HepG2 (cell line): Measurements from ENCODE around the gene C1orf35.

Experiments
- BRD4 ChIP-seq: sonication (generic); formaldehyde crosslinking; IDR thresholded peaks from 2 replicates; pipeline ENCODE4 v1.4.0; 2020; ENCODE audit warnings: missing genetic modification reagents
- GABPA ChIP-seq, 2 experiments: IDR thresholded peaks; 2 replicates each; pipeline ENCODE4 v1.6.1; 2011 to 2016; ENCODE audit warnings: low read depth in 2 of 2, low read length in 1 of 2, missing biosample characterization in 1 of 2, missing genetic modification characterization in 1 of 2
- JUND ChIP-seq: sonication (generic); formaldehyde crosslinking; IDR thresholded peaks from 2 replicates; pipeline ENCODE4 v1.8.0; 2022; ENCODE audit warnings: mild to moderate bottlenecking, missing genetic modification reagents
- MTA3 ChIP-seq: sonication (generic); formaldehyde crosslinking; IDR thresholded peaks from 2 replicates; pipeline ENCODE4 v1.4.0; 2020; ENCODE audit warnings: missing genetic modification reagents
- NR2F1 ChIP-seq, 2 experiments: fragments of 450-650 bp in 1 of 2; formaldehyde crosslinking in 1 of 2; IDR thresholded peaks; 2 replicates each; pipeline versions ENCODE4 v1.5.0 to v1.6.1; 2016 to 2020; ENCODE audit warnings: mild to moderate bottlenecking in 1 of 2, missing compliant biosample characterization in 1 of 2, missing genetic modification reagents in 1 of 2, moderate library complexity in 1 of 2
- RAD21 ChIP-seq: fragments of 450-650 bp; formaldehyde crosslinking; IDR thresholded peaks from 2 replicates; pipeline ENCODE4 v1.5.0; 2020; ENCODE audit warnings: mild to moderate bottlenecking
- SP2 ChIP-seq: sonication (generic); formaldehyde crosslinking; IDR thresholded peaks from 2 replicates; pipeline ENCODE4 v1.5.1; 2020; ENCODE audit warnings: mild to moderate bottlenecking, missing genetic modification reagents
- SYNCRIP ChIP-seq: fragments of 200-400 bp; formaldehyde crosslinking; IDR thresholded peaks from 2 replicates; pipeline ENCODE4 v1.6.1; 2018; ENCODE audit warnings: mild to moderate bottlenecking, low read depth, low read length; ENCODE audit not compliant: insufficient read depth
- ZNF282 ChIP-seq: fragments of 450-650 bp; IDR thresholded peaks from 2 replicates; pipeline ENCODE4 v1.6.1; 2018; ENCODE audit not compliant: partially characterized antibody
- ZNF850 ChIP-seq: sonication (generic); formaldehyde crosslinking; conservative IDR thresholded peaks from 2 replicates; pipeline ENCODE4 v1.9.0; 2021; ENCODE audit warnings: mild to moderate bottlenecking, missing genetic modification reagents
- TF ChIP-seq, protein P1 (sequence below): sonication (generic); formaldehyde crosslinking; IDR thresholded peaks from 2 replicates; pipeline ENCODE4 v1.5.0; 2020; ENCODE audit warnings: mild to moderate bottlenecking, missing genetic modification reagents, moderate library complexity
- TF ChIP-seq, protein P2 (sequence below): sonication (generic); formaldehyde crosslinking; IDR thresholded peaks from 2 replicates; pipeline ENCODE4 v1.4.0; 2020; ENCODE audit warnings: missing genetic modification reagents
- TF ChIP-seq, protein P3 (sequence below), 2 experiments: sonication (generic) in 1 of 2; formaldehyde crosslinking in 1 of 2; IDR thresholded peaks; 2 replicates each; pipeline versions ENCODE4 v1.6.1 to v1.9.0; 2014 to 2022; ENCODE audit warnings: antibody characterized with exemption in 1 of 2, borderline replicate concordance in 1 of 2, inconsistent platforms in 1 of 2, low read depth in 1 of 2, missing genetic modification reagents in 1 of 2
- TF ChIP-seq, protein P4 (sequence below), 2 experiments: IDR thresholded peaks; 2 replicates each; pipeline ENCODE4 v1.6.1; 2011 to 2012; ENCODE audit warnings: low read length in 2 of 2, borderline replicate concordance in 1 of 2, low read depth in 1 of 2, mild to moderate bottlenecking in 1 of 2, moderate library complexity in 1 of 2

DNA sequence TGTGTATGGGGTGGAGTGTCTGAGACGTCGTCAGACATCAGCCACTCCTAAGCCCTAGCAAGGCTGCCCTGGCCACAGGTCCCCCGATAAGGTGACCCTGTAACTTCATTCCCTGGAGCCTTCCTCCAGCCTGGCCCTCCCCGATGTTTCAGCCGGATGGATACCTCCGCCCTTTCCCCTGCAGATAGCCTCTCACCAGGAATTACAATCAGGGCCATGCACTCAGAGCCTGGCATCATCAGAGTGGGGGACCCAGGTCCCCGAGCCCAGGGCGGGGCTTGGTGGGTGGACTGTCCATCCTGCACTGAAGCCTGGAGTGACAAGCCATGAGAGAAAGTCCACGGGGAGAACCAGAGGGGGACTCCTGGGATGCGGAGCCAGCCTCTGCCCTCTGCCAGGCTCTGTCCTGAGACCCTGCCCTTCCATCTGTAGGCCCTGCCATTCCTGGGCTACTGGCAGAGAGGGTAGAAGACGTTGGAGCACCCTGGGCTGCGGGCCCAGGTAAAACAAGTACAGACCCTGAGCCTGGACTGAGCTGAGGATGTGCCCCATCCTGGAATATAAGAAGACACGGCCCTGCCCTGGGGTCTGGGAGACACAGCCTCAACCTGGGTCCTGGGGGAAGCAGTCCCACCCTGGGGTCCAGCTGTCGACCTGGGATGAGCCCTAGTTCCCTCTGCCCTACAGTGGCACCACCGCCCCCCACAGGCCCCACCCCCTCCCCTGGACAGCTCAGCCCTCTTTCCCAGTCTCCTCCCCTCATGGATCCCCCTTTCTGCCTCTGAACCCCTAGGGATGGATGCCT, 37.4 kb downstream of the C1orf35 start:
- TF ChIP-seq ZNF282 (no peak), BRD4 (CRISPR knock-in tag) (no peak), RAD21 (CRISPR knock-in tag) (no peak), GABPA (IDR thresholded peaks at IDR 0.05; ENCODE audit: low read depth, low read length) (no peak), GABPA (CRISPR knock-in tag; IDR thresholded peaks at IDR 0.05; ENCODE audit: low read depth) (no peak), NR2F1 (CRISPR knock-in tag; IDR thresholded peaks at IDR 0.05) (no peak), SYNCRIP (no peak), SP2 (CRISPR knock-in tag) (no peak), ZNF850 (no peak), JUND (CRISPR knock-in tag) (no peak), MTA3 (CRISPR knock-in tag) (no peak)
- TF ChIP-seq, protein P1, sequence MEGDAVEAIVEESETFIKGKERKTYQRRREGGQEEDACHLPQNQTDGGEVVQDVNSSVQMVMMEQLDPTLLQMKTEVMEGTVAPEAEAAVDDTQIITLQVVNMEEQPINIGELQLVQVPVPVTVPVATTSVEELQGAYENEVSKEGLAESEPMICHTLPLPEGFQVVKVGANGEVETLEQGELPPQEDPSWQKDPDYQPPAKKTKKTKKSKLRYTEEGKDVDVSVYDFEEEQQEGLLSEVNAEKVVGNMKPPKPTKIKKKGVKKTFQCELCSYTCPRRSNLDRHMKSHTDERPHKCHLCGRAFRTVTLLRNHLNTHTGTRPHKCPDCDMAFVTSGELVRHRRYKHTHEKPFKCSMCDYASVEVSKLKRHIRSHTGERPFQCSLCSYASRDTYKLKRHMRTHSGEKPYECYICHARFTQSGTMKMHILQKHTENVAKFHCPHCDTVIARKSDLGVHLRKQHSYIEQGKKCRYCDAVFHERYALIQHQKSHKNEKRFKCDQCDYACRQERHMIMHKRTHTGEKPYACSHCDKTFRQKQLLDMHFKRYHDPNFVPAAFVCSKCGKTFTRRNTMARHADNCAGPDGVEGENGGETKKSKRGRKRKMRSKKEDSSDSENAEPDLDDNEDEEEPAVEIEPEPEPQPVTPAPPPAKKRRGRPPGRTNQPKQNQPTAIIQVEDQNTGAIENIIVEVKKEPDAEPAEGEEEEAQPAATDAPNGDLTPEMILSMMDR (CRISPR knock-in tag): no peak
- TF ChIP-seq, protein P2, sequence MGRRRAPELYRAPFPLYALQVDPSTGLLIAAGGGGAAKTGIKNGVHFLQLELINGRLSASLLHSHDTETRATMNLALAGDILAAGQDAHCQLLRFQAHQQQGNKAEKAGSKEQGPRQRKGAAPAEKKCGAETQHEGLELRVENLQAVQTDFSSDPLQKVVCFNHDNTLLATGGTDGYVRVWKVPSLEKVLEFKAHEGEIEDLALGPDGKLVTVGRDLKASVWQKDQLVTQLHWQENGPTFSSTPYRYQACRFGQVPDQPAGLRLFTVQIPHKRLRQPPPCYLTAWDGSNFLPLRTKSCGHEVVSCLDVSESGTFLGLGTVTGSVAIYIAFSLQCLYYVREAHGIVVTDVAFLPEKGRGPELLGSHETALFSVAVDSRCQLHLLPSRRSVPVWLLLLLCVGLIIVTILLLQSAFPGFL (CRISPR knock-in tag): no peak
- TF ChIP-seq, protein P3, sequence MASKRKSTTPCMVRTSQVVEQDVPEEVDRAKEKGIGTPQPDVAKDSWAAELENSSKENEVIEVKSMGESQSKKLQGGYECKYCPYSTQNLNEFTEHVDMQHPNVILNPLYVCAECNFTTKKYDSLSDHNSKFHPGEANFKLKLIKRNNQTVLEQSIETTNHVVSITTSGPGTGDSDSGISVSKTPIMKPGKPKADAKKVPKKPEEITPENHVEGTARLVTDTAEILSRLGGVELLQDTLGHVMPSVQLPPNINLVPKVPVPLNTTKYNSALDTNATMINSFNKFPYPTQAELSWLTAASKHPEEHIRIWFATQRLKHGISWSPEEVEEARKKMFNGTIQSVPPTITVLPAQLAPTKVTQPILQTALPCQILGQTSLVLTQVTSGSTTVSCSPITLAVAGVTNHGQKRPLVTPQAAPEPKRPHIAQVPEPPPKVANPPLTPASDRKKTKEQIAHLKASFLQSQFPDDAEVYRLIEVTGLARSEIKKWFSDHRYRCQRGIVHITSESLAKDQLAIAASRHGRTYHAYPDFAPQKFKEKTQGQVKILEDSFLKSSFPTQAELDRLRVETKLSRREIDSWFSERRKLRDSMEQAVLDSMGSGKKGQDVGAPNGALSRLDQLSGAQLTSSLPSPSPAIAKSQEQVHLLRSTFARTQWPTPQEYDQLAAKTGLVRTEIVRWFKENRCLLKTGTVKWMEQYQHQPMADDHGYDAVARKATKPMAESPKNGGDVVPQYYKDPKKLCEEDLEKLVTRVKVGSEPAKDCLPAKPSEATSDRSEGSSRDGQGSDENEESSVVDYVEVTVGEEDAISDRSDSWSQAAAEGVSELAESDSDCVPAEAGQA (IDR thresholded peaks at IDR 0.05; ENCODE audit: low read depth): no peak
- TF ChIP-seq, protein P3 (CRISPR knock-in tag; IDR thresholded peaks at IDR 0.05; ENCODE audit: borderline replicate concordance): no peak
- TF ChIP-seq, protein P4, sequence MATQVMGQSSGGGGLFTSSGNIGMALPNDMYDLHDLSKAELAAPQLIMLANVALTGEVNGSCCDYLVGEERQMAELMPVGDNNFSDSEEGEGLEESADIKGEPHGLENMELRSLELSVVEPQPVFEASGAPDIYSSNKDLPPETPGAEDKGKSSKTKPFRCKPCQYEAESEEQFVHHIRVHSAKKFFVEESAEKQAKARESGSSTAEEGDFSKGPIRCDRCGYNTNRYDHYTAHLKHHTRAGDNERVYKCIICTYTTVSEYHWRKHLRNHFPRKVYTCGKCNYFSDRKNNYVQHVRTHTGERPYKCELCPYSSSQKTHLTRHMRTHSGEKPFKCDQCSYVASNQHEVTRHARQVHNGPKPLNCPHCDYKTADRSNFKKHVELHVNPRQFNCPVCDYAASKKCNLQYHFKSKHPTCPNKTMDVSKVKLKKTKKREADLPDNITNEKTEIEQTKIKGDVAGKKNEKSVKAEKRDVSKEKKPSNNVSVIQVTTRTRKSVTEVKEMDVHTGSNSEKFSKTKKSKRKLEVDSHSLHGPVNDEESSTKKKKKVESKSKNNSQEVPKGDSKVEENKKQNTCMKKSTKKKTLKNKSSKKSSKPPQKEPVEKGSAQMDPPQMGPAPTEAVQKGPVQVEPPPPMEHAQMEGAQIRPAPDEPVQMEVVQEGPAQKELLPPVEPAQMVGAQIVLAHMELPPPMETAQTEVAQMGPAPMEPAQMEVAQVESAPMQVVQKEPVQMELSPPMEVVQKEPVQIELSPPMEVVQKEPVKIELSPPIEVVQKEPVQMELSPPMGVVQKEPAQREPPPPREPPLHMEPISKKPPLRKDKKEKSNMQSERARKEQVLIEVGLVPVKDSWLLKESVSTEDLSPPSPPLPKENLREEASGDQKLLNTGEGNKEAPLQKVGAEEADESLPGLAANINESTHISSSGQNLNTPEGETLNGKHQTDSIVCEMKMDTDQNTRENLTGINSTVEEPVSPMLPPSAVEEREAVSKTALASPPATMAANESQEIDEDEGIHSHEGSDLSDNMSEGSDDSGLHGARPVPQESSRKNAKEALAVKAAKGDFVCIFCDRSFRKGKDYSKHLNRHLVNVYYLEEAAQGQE (IDR thresholded peaks at IDR 0.05; ENCODE audit: borderline replicate concordance in 1 of 2, low read depth in 1 of 2, low read length in 2 of 2): no peak
